Measurements from ENCODE around the gene MAP3K4. TPM values are rescaled to one million over a fixed set of nuclear protein-coding genes. Genes with fewer than 3 reads are reported as not detected.
"Not testable (repeated sequence)": the region's sequence is repeated elsewhere in the genome, so short reads cannot be mapped to it uniquely, and the experiment has no call there.

Gene MAP3K4
- total and polyA plus RNA-seq, 8 donors = 7.3 to 598 (median 19.4) TPM

- H3K9me3 ChIP-seq = peaks cover 2 to 5% (median 4%) of the 10 kb centered on the region in 4 donors
- no peaks in the 10 kb centered on the region for H3K27me3 ChIP-seq
- no peaks in the 10 kb centered on the region for H3K36me3 ChIP-seq
- H3K27ac ChIP-seq = no peak overlapping the region
- WGBS, 5 donors = 80 to 93% (median 89%) methylated on average over 4 of the region's 4 CpGs
- DNase-seq = no peak
- peaks cover 0 to 16% (median 0%) of the 10 kb centered on the region in 4 donors for H3K4me1 ChIP-seq
- no peak for TF ChIP-seq EP300 (IDR thresholded peaks at IDR 0.05)
- TF ChIP-seq CTCF (IDR thresholded peaks at IDR 0.05) = no peak
- TF ChIP-seq POLR2A (IDR thresholded peaks at IDR 0.05) = no peak
- no peak for TF ChIP-seq POLR2AphosphoS5 (IDR thresholded peaks at IDR 0.05)
- intact Hi-C loops (cut with DNase I; ENCODE audit: low total_unique reads) = no loop called here
- no peak overlapping the region for H3K4me3 ChIP-seq
These were observed 13.2 kb upstream of the MAP3K4 start for GRCh38 chr6:160978141-160978901.

- H3K36me3 ChIP-seq = no peaks in the 10 kb centered on the region
- intact Hi-C loops (cut with DNase I; ENCODE audit: low total_unique reads) = no loop called here
- H3K27ac ChIP-seq = no peak overlapping the region
- peaks cover 5 to 12% (median 10%) of the 10 kb centered on the region in 4 donors for H3K9me3 ChIP-seq
- H3K4me3 ChIP-seq = no peak overlapping the region
- peak in 1 of 2 donors; percentile 35 for DNase-seq
- 52 to 67% (median 66%) methylated on average over 8 of the region's 8 CpGs for WGBS, 5 donors
- H3K4me1 ChIP-seq = peaks cover 0 to 7% (median 0%) of the 10 kb centered on the region in 4 donors
- no peaks in the 10 kb centered on the region for H3K27me3 ChIP-seq
- TF ChIP-seq CTCF (IDR thresholded peaks at IDR 0.05) = no peak
- TF ChIP-seq POLR2AphosphoS5 (IDR thresholded peaks at IDR 0.05) = no peak
- no peak for TF ChIP-seq POLR2A (IDR thresholded peaks at IDR 0.05)
- TF ChIP-seq EP300 (IDR thresholded peaks at IDR 0.05) = no peak
These were observed 12.4 kb upstream of the MAP3K4 start for GRCh38 chr6:160979061-160979708.

GRCh38 chr6:160983377-160983948 lies 8.1 kb upstream of the MAP3K4 start:
- H3K4me3 ChIP-seq; H3K27me3 ChIP-seq; H3K4me1 ChIP-seq; H3K27ac ChIP-seq; intact Hi-C loops (cut with DNase I; ENCODE audit: low total_unique reads); H3K36me3 ChIP-seq; DNase-seq: not testable (repeated sequence)
- WGBS, 5 donors = 95 to 100% (median 95%) methylated on average over 3 of the region's 3 CpGs
- H3K9me3 ChIP-seq = peaks cover 5 to 12% (median 10%) of the 10 kb centered on the region in 4 donors

GRCh38 chr6:160986851-160987250 lies 4.7 kb upstream of the MAP3K4 start:
- Histone ChIP-seq H3K27me3 (no peaks in the 10 kb centered on the region), H3K4me1 (peaks cover under 1 to 7% (median 4%) of the 10 kb centered on the region in 4 donors), H3K27ac (no peak overlapping the region), H3K9me3 (peaks cover 5 to 12% (median 10%) of the 10 kb centered on the region in 4 donors), H3K36me3 (no peaks in the 10 kb centered on the region), H3K4me3 (no peak overlapping the region)
- intact Hi-C loops (cut with DNase I; ENCODE audit: low total_unique reads) = no loop called here
- no peak for TF ChIP-seq EP300 (IDR thresholded peaks at IDR 0.05)
- 70 to 85% (median 80%) methylated on average over 3 of the region's 3 CpGs for WGBS, 5 donors
- no peak for DNase-seq

GRCh38 chr6:160987265-160987664 lies 4.3 kb upstream of the MAP3K4 start:
- no peak overlapping the region for H3K27ac ChIP-seq
- peaks cover 4 to 7% (median 5%) of the 10 kb centered on the region in 4 donors for H3K4me1 ChIP-seq
- intact Hi-C loops (cut with DNase I; ENCODE audit: low total_unique reads) = no loop called here
- DNase-seq = no peak
- TF ChIP-seq POLR2A (IDR thresholded peaks at IDR 0.05) (no peak), POLR2AphosphoS5 (IDR thresholded peaks at IDR 0.05) (no peak), CTCF (IDR thresholded peaks at IDR 0.05) (no peak), EP300 (IDR thresholded peaks at IDR 0.05) (no peak)
- no peaks in the 10 kb centered on the region for H3K36me3 ChIP-seq
- peaks cover 5 to 12% (median 10%) of the 10 kb centered on the region in 4 donors for H3K9me3 ChIP-seq
- no peak overlapping the region for H3K4me3 ChIP-seq
- no peaks in the 10 kb centered on the region for H3K27me3 ChIP-seq
- 75 to 85% (median 83%) methylated on average over 3 of the region's 3 CpGs for WGBS, 5 donors

Data from stomach (tissue), 9 donors.